GM12891 (cell line): ENCODE data around the gene ASTN2.

Experiments used
- POLR2A ChIP-seq: IDR thresholded peaks from 2 replicates; pipeline ENCODE4 v1.6.1; 2011; ENCODE audit warnings: low read depth, low read length, control low read depth
- POLR2AphosphoS5 ChIP-seq: IDR thresholded peaks from 2 replicates; pipeline ENCODE4 v1.6.1; 2011; ENCODE audit warnings: low read depth, low read length, control low read depth
- SPI1 ChIP-seq: IDR thresholded peaks from 2 replicates; pipeline ENCODE4 v1.6.1; 2011; ENCODE audit warnings: low read depth, low read length, control low read depth
- TAF1 ChIP-seq: IDR thresholded peaks from 2 replicates; pipeline ENCODE4 v1.6.1; 2011; ENCODE audit warnings: low read depth, low read length, control low read depth

- no peak for TF ChIP-seq POLR2AphosphoS5
- TF ChIP-seq POLR2A, result no peak
- TF ChIP-seq TAF1, result no peak
- no peak for TF ChIP-seq SPI1
Measured at GRCh38 chr9:116653348-116654058, 761.4 kb downstream of the ASTN2 start.
